VCaP (cell line): ENCODE data around the gene SDHAF4.
"Not testable (repeated sequence)": the region's sequence is repeated elsewhere in the genome, so short reads cannot be mapped to it uniquely, and the experiment has no call there.

Experiments used
- H3K27ac ChIP-seq: fragments of 450-650 bp; 2 replicates; pipeline ENCODE4 v1.5.1; 2017
- TF ChIP-seq, protein P1 (sequence below): fragments of 450-650 bp; conservative IDR thresholded peaks from 2 replicates; pipeline ENCODE4 v1.5.1; 2017; ENCODE audit warnings: mild to moderate bottlenecking, moderate library complexity

SDHAF4 gene

DNA sequence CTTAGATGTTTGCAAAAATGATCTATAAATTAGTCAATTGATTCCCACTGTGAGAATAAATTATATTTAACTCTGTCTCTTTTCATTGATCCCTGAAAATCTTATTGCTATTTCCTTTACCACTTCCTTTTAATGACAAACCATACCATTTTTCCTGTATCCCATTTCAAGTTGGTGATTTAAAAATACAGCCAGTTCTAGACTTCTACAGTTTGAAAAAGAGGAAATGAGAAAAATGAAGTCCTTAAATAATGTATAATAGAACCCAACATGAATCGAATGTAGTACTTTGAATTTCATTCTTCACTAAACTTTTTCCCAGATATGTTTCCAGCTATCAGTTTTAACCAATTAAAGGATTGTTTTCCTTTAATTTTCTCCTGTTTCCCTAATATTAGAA, 29.5 kb upstream of the SDHAF4 start:
- no peak overlapping the region for H3K27ac ChIP-seq

GRCh38 chr6:70538376-70538775, 28.4 kb upstream of the SDHAF4 start:
- TF ChIP-seq, protein P1, sequence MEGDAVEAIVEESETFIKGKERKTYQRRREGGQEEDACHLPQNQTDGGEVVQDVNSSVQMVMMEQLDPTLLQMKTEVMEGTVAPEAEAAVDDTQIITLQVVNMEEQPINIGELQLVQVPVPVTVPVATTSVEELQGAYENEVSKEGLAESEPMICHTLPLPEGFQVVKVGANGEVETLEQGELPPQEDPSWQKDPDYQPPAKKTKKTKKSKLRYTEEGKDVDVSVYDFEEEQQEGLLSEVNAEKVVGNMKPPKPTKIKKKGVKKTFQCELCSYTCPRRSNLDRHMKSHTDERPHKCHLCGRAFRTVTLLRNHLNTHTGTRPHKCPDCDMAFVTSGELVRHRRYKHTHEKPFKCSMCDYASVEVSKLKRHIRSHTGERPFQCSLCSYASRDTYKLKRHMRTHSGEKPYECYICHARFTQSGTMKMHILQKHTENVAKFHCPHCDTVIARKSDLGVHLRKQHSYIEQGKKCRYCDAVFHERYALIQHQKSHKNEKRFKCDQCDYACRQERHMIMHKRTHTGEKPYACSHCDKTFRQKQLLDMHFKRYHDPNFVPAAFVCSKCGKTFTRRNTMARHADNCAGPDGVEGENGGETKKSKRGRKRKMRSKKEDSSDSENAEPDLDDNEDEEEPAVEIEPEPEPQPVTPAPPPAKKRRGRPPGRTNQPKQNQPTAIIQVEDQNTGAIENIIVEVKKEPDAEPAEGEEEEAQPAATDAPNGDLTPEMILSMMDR, result no peak
- H3K27ac ChIP-seq, result no peak overlapping the region

More for the DNA sequence above, 29.5 kb upstream of the SDHAF4 start:
- TF ChIP-seq, protein P1, result no peak

DNA sequence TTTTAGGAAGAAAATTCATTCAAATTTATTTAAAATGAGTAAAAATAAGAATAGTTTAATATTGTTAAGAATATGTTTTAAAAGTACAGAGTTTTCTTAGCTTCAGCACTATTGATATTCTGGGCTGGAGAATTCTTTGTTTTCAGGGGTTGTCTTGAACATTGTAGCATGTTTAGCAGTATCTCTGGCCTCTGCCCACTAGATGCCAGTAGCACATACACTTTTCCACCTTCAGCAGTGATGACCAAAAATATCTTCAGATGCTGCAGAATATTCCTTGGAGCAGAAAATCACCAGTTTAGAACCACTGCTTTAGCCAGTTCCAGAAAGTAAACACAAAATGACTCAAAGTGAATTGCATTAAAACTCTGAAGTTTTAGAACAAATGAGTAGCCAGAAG, 19.4 kb upstream of the SDHAF4 start:
- no peak overlapping the region for H3K27ac ChIP-seq
- TF ChIP-seq, protein P1, result peak; percentile 81

DNA sequence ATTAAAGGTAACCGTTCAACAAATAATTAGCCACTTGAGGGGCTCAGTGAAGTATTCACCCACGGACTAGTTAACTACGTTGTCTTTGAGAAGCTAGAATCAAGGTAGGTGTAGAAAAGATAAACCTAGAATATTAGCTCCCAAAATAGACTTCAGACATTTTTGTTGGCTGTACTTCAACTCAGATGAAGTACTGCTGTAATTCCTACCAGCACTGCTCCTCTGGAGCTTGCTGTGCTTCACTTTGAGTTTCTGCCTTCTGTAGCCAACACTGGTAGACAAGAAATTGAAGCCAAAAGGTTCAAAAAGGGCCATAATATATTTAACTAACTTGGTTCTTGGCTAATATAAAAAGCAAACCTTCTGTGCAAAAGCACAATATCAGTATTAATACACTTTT, 18.8 kb upstream of the SDHAF4 start:
- no peak overlapping the region for H3K27ac ChIP-seq
- TF ChIP-seq, protein P1, result no peak

- H3K27ac ChIP-seq, result no peak overlapping the region
- TF ChIP-seq, protein P1, result no peak
These were observed 17.4 kb upstream of the SDHAF4 start for GRCh38 chr6:70549327-70549726.

DNA sequence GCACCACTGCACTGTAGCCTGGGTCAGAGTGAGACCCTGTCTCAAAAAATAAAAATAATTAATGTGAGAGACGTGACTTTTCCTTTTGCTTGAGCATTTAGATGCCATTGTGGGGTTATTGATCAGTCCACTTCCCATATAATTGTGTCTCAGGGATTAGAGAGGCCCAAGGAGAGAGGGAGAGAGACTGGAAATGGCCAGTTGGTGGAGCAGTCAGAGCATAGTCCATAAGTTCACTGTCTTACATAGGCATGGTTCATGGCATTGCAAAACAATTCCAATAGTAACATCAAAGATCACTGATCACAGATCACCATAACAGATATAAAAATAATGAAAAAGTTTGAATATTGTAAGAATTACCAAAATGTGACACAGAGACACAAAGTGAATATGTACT, 15.2 kb upstream of the SDHAF4 start:
- TF ChIP-seq, protein P1, result peak; percentile 59
- no peak overlapping the region for H3K27ac ChIP-seq

DNA sequence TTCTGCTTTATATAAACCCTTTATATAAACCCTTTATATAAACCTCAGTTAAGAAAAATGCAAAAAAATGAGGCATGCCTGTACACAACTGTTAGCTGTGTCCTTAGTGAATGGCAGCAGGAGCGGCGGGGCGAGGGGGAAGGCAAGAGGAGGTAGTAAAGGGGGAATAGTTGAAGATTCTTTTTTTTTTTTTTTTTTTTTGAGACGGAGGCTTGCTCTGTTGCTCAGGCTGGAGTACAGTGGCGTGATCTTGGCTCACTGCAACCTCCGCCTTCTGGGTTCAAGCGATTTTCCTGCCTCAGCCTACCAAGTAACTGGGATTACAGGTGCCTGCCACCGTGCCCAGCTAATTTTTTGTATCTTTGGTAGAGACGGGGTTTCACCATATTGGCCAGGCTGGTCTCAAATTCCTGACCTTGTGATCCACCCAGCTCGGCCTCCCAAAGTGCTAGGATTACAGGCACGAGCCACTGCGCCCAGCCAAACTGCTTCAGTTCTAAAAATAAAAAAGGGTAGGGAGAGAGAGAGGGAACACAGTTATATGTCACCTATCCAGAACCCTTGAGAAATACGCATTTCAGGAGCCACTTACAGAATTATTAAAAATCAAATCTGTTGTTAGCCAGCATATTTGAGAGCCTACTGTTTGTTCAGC, 14.3 kb upstream of the SDHAF4 start:
- not testable (repeated sequence) for H3K27ac ChIP-seq

- TF ChIP-seq, protein P1, result no peak
- H3K27ac ChIP-seq, result no peak overlapping the region
These were observed 13.8 kb upstream of the SDHAF4 start for GRCh38 chr6:70552974-70553373.
